ENCODE measurements around the gene DEXI. TPM values are rescaled to one million over a fixed set of nuclear protein-coding genes. Genes with fewer than 3 reads are reported as not detected.

DEXI gene
- total and polyA plus RNA-seq, 2 of the 4 experiments (the other 2 are of a cell fraction) = 43.7 to 63.6 TPM

- no peak for ATAC-seq (ENCODE audit: low read depth)
- H3K9me3 ChIP-seq (ENCODE audit: control insufficient read depth, insufficient read depth, low read length) = no peaks in the 10 kb centered on the region
- in situ Hi-C loops (cut with MboI; ENCODE audit: low sequenced_read_pairs) = loop anchor here (25.0 kb wide), 1 partner anchor 1833 kb away; no protein-coding TSS in a partner anchor
- CTCF ChIA-PET = interaction anchor here (0.6 kb wide), 2 partner anchors 13 to 393 kb away, joined by 3 to 5 read pairs; no protein-coding TSS in a partner anchor
- H3K4ac ChIP-seq (ENCODE audit: low read depth, low read length) = no peak overlapping the region
- 0 out of 2 replicates have a peak overlapping the region, but pooled peaks have one; percentile 35 for H3K56ac ChIP-seq (ENCODE audit: extremely low read depth, insufficient read depth, low read length)
- peak overlapping the region; percentile 68; the same call in 1 of the 2 replicates for H3K23ac ChIP-seq (ENCODE audit: low read depth, low read length)
- WGBS, 2 experiments (ENCODE audit: extremely low coverage in 2 of 2, insufficient read length in 1 of 2) = 21% methylated on average over 6 of the region's 14 CpGs; no CpG with 5 or more reads in 1 of the 2 experiments
- H3K14ac ChIP-seq (replicated peaks; ENCODE audit: low read depth, low read length) = no peak overlapping the region
- H4K20me1 ChIP-seq (ENCODE audit: insufficient read depth, low read length) = peaks cover 61% of the 10 kb centered on the region
- peak overlapping the region; percentile 83 for H3K4me3 ChIP-seq (ENCODE audit: insufficient read depth, low read depth, low read length)
- no peak overlapping the region for H3K18ac ChIP-seq (ENCODE audit: low read depth, low read length)
- peak overlapping the region; percentile 96 for H2AFZ ChIP-seq (replicated peaks; ENCODE audit: low read length, poor library complexity)
- H3K4me1 ChIP-seq (ENCODE audit: control insufficient read depth, insufficient read depth, low read length) = peaks cover 15% of the 10 kb centered on the region
- DNase-seq = no peak
- dilution Hi-C loops (cut with HindIII; ENCODE audit: low sequenced_read_pairs, unreplicated experiment) = no loop called here
- H3K36me3 ChIP-seq (ENCODE audit: control insufficient read depth, insufficient read depth, low read length) = no peaks in the 10 kb centered on the region
- H3K9me1 ChIP-seq (ENCODE audit: insufficient read depth, low read length) = peaks cover 36% of the 10 kb centered on the region
- H4K8ac ChIP-seq (ENCODE audit: low read depth in 2 of 2, low read length in 2 of 2) = no peak overlapping the region
- intact Hi-C loops (cut with micrococcal nuclease) = no loop called here
- peak overlapping the region; percentile 73 for H3K9ac ChIP-seq (ENCODE audit: low read depth, low read length)
- no peak overlapping the region for H4K5ac ChIP-seq (ENCODE audit: low read depth, low read length)
- no peak overlapping the region for H2AK5ac ChIP-seq (ENCODE audit: low read depth, low read length)
- no peak overlapping the region for H2BK15ac ChIP-seq (ENCODE audit: low read depth, low read length)
- no peaks in the 10 kb centered on the region for H3K27me3 ChIP-seq (ENCODE audit: control insufficient read depth, insufficient read depth, low read length)
- no peak for TF ChIP-seq CHD1 (IDR thresholded peaks at IDR 0.05; ENCODE audit: low read depth, low read length)
- no peak for TF ChIP-seq NFE2L2 (IDR thresholded peaks at IDR 0.05; ENCODE audit: low read depth, low read length)
- TF ChIP-seq RFX5 (IDR thresholded peaks at IDR 0.05; ENCODE audit: low read depth, low read length) = no peak
- no peak for TF ChIP-seq SMC3 (IDR thresholded peaks at IDR 0.05; ENCODE audit: low read depth, low read length)
- no peak for TF ChIP-seq FOS (IDR thresholded peaks at IDR 0.05; ENCODE audit: low read depth, low read length)
- TF ChIP-seq MAZ (IDR thresholded peaks at IDR 0.05; ENCODE audit: borderline replicate concordance, low read depth, low read length) = no peak
- TF ChIP-seq MAFK (IDR thresholded peaks at IDR 0.05; ENCODE audit: low read depth, low read length) = no peak
- no peak for TF ChIP-seq POLR2A (IDR thresholded peaks at IDR 0.05; ENCODE audit: low read depth, low read length)
- POLR2A ChIA-PET (ENCODE audit: unreplicated experiment) = no interaction called here
- no peak overlapping the region for H2BK5ac ChIP-seq (ENCODE audit: low read depth, low read length, poor library complexity, severe bottlenecking)
- peaks cover 41 to 78% of the 10 kb centered on the region in 2 experiments for H3K79me1 ChIP-seq (ENCODE audit: low read depth in 1 of 2, low read length in 2 of 2)
- H2BK20ac ChIP-seq (ENCODE audit: low read depth, low read length) = no peak overlapping the region
- no peak overlapping the region; the same call in 1 of the 2 replicates for H3K27ac ChIP-seq (ENCODE audit: insufficient read depth, low read length)
- no TSS peak for BruUV-seq (replicated peaks)
- H2BK120ac ChIP-seq (ENCODE audit: low read depth, low read length) = no peak overlapping the region
- no peak overlapping the region for H4K91ac ChIP-seq (ENCODE audit: insufficient read depth, low read depth, low read length)
- no peak overlapping the region for H2AK9ac ChIP-seq (replicated peaks; ENCODE audit: low read depth, low read length, poor library complexity)
- peak overlapping the region; percentile 97 for H3K4me2 ChIP-seq (ENCODE audit: low read depth, low read length)
These were observed 3.0 kb upstream of the DEXI start for GRCh38 chr16:10945065-10945787.
